Activated B cell treated with CpG ODN at 0.5 μM for 24 hours (primary cell): ENCODE data around the gene SIGLEC1. TPM values are rescaled to one million over a fixed set of nuclear protein-coding genes. Genes with fewer than 3 reads are reported as not detected.

ENCODE experiments used
- ATAC-seq: fragments of 200-7000 bp; cut with Tn5 transposase; one replicate; pipeline ENCODE4 v1.10.0; 2021; ENCODE audit warnings: low read depth, mild to moderate bottlenecking, moderate library complexity
- CTCF ChIA-PET: fragments of 350-600 bp; sonication (Branson Sonifier 250); formaldehyde crosslinking; loops from one replicate; lab custom pipeline; 2021; ENCODE audit warnings: antibody characterized with exemption; lab: Charles Lee
- POLR2A ChIA-PET: fragments of 350-600 bp; sonication (Branson Sonifier 250); formaldehyde crosslinking; loops from one replicate; lab custom pipeline; 2021; ENCODE audit warnings: antibody characterized with exemption; lab: Charles Lee
- DNase-seq: peaks from one replicate; pipeline ENCODE4 v3.0.0; 2022
- H3K27ac Mint-ChIP-seq: one replicate; pipeline ENCODE4 v1.8.0; 2020; ENCODE audit warnings: mixed read lengths
- H3K27me3 Mint-ChIP-seq: one replicate; pipeline ENCODE4 v1.8.0; 2021; ENCODE audit warnings: mixed read lengths
- H3K36me3 Mint-ChIP-seq: one replicate; pipeline ENCODE4 v1.8.0; 2021; ENCODE audit warnings: low read depth, mixed read lengths
- H3K4me1 Mint-ChIP-seq: one replicate; pipeline ENCODE4 v1.8.0; 2021; ENCODE audit warnings: mixed read lengths
- H3K4me3 Mint-ChIP-seq: one replicate; pipeline ENCODE4 v1.8.0; 2020; ENCODE audit warnings: mild to moderate bottlenecking, mixed read lengths
- H3K9me3 Mint-ChIP-seq: one replicate; pipeline ENCODE4 v1.8.0; 2020; ENCODE audit warnings: mixed read lengths
- intact Hi-C: fragments of 100-400 bp; cut with micrococcal nuclease; formaldehyde crosslinking; loops from one replicate; pipeline ENCODE4 v1.15.1; 2024
- total RNA-seq: library from RNA; stranded (reverse); gene quantifications from 2 replicates; pipeline ENCODE4 v1.2.3, GENCODE V29; 2022
- TF ChIP-seq, protein P1 (sequence below): fragments of 200-600 bp; IDR thresholded peaks from one replicate; pipeline ENCODE4 v1.8.0; 2022; ENCODE audit warnings: antibody characterized with exemption, mild to moderate bottlenecking

SIGLEC1 gene
- total RNA-seq, 1 donor from 2014 or later: not detected

DNA sequence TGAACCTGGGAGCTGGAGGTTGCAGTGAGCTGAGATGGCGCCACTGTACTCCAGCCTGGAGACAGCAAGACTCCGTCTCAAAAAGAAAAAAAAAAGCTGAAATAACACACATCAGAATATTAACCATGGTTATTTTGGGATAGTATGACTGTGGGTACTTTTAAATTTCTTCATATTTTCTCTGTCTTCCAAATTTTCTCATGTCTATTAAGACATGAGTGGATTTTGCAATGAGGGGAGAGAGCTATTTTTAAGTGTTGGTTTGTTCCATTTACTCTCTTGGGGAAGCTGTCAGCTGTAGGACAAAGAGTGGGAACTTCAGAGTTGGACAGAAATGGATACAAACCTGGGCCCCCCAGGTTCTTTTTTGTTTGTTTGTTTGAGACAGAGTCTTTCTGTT, 44.9 kb upstream of the SIGLEC1 start:
- intact Hi-C loops: no loop called here
- H3K4me3 Mint-ChIP-seq: no peak overlapping the region
- no peak overlapping the region for H3K27ac Mint-ChIP-seq
- DNase-seq: no peak
- H3K4me1 Mint-ChIP-seq: peaks cover 16% of the 10 kb centered on the region
- H3K9me3 Mint-ChIP-seq: no peaks in the 10 kb centered on the region
- peaks cover 23% of the 10 kb centered on the region for H3K36me3 Mint-ChIP-seq
- TF ChIP-seq, protein P1, sequence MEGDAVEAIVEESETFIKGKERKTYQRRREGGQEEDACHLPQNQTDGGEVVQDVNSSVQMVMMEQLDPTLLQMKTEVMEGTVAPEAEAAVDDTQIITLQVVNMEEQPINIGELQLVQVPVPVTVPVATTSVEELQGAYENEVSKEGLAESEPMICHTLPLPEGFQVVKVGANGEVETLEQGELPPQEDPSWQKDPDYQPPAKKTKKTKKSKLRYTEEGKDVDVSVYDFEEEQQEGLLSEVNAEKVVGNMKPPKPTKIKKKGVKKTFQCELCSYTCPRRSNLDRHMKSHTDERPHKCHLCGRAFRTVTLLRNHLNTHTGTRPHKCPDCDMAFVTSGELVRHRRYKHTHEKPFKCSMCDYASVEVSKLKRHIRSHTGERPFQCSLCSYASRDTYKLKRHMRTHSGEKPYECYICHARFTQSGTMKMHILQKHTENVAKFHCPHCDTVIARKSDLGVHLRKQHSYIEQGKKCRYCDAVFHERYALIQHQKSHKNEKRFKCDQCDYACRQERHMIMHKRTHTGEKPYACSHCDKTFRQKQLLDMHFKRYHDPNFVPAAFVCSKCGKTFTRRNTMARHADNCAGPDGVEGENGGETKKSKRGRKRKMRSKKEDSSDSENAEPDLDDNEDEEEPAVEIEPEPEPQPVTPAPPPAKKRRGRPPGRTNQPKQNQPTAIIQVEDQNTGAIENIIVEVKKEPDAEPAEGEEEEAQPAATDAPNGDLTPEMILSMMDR: no peak
- H3K27me3 Mint-ChIP-seq: no peaks in the 10 kb centered on the region
- ChIA-PET CTCF (interaction anchor here (1.7 kb wide), 1 partner anchor 11 kb away, joined by 5 read pairs; no protein-coding TSS in a partner anchor), POLR2A (interaction anchor here (1.4 kb wide), 1 partner anchor 11 kb away, joined by 4 read pairs; no protein-coding TSS in a partner anchor)
- ATAC-seq: no peak

DNA sequence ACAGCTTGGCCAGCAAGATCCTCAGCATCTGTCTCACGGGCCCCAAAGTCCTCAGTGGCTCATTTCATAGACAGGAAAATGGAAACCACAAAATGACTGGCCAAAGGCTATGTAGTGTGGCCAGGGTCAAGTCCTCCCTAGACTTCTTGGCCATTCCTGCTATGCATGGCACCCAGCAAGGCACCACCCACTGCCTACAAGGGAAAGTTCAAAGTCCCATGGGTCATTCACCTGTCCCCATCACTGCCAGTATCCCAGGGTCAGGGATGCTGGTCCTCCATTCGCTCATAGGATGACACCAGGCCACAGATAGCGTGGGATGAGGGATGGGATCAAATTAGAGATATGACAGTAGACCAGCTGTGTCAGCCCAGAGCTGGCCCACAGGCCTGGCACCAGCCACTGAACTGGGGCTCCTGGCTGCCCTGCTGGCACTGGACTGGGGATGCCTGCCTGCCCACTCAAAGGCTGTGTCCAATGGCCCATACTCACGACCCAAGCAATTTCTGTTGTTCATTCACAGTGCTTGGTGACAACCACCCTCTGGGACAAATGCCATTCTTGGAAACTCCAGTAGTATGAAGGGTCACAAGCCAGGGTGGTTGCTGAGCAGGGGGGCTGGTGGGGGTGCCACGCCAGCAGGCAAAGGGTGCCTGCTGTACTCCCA, 43.5 kb upstream of the SIGLEC1 start:
- H3K9me3 Mint-ChIP-seq: no peaks in the 10 kb centered on the region
- no peak for DNase-seq
- CTCF ChIA-PET: interaction anchor here (1.0 to 5.5 kb wide), 3 partner anchors 12 to 100 kb away, joined by 3 to 32 read pairs (median 5); partner anchors contain the start of gene ADISSP
- peaks cover 18% of the 10 kb centered on the region for H3K36me3 Mint-ChIP-seq
- POLR2A ChIA-PET: interaction anchor here (1.4 kb wide), 1 partner anchor 13 kb away, joined by 4 read pairs; no protein-coding TSS in a partner anchor
- H3K4me1 Mint-ChIP-seq: peaks cover 12% of the 10 kb centered on the region
- H3K4me3 Mint-ChIP-seq: no peak overlapping the region
- H3K27ac Mint-ChIP-seq: no peak overlapping the region
- H3K27me3 Mint-ChIP-seq: no peaks in the 10 kb centered on the region
- no peak for ATAC-seq
- TF ChIP-seq, protein P1: no peak
- intact Hi-C loops: no loop called here

DNA sequence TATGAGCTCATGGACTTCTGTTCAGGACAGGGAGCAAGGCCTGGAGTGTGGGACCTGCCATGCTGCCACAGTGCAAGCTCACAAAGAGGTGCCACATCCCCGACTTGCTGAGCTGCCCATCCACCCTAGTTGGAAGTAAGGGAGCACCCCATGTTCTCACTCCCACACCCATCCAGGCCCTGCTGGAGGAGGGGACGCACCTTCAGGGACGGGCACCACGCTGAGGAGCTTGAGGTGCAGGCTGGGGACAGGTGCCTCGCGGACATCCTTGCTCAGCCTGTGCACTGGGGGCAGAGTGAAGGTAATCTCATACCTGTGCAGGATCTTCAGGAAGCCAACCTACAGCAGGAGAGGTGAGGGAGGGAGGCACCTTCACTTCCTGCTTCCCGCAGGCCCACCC, 42.9 kb upstream of the SIGLEC1 start:
- DNase-seq (no peak), ATAC-seq (no peak)
- H3K9me3 Mint-ChIP-seq: no peaks in the 10 kb centered on the region
- ChIA-PET POLR2A (interaction anchor here (1.1 to 1.5 kb wide), 2 partner anchors 13 to 65 kb away, joined by 4 to 6 read pairs; partner anchors contain the start of genes ADISSP and AP5S1), CTCF (interaction anchor here (1.0 to 5.5 kb wide), 2 partner anchors 12 to 100 kb away, joined by 3 to 32 read pairs; partner anchors contain the start of gene ADISSP)
- H3K27ac Mint-ChIP-seq: no peak overlapping the region
- peaks cover 18% of the 10 kb centered on the region for H3K36me3 Mint-ChIP-seq
- no peak overlapping the region for H3K4me3 Mint-ChIP-seq
- peaks cover 11% of the 10 kb centered on the region for H3K4me1 Mint-ChIP-seq
- H3K27me3 Mint-ChIP-seq: no peaks in the 10 kb centered on the region
- intact Hi-C loops: no loop called here
- TF ChIP-seq, protein P1: no peak

DNA sequence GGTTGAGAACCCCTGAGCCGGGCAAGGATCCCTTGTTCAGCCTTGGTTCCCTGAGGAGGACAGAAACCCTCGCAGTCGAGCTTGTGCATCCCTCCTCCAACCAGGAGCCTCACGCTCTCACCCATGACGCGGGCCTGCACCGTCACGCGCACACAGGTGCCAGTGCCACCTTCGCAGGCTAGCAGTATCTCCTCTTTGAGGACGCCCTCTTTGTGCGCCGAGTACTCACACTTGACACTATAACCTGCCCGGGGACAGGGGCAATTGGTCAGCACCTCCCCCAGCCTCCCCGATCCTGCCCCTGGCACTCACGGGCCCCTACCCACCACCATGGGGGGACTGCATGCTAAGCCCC, 41.9 kb upstream of the SIGLEC1 start:
- TF ChIP-seq, protein P1: no peak
- Mint-ChIP-seq H3K9me3 (no peaks in the 10 kb centered on the region), H3K27ac (no peak overlapping the region), H3K4me1 (peaks cover 11% of the 10 kb centered on the region), H3K4me3 (no peak overlapping the region), H3K27me3 (no peaks in the 10 kb centered on the region), H3K36me3 (peaks cover 14% of the 10 kb centered on the region)
- intact Hi-C loops: no loop called here
- ChIA-PET POLR2A (interaction anchor here (1.1 to 1.5 kb wide), 2 partner anchors 14 to 66 kb away, joined by 4 to 6 read pairs; partner anchors contain the start of genes ADISSP and AP5S1), CTCF (interaction anchor here (2.1 to 5.5 kb wide), 2 partner anchors 10 to 13 kb away, joined by 7 to 32 read pairs; partner anchors contain the start of gene ADISSP)
- ATAC-seq (no peak), DNase-seq (no peak)
